NCI-H510A treated with DMSO at 0.1 percent for 48 hours (cell line): ENCODE measurements around the gene BCAS3.

Experiments
- DNase-seq: peaks from one replicate; lab custom pipeline; 2025; lab: John Stamatoyannopoulos, UW

Gene BCAS3

GRCh38 chr17:61289408-61290385, 612.0 kb downstream of the BCAS3 start:
- no peak for DNase-seq

GRCh38 chr17:61291451-61292285, 614.0 kb downstream of the BCAS3 start:
- no peak for DNase-seq

GRCh38 chr17:61294286-61294685, 616.6 kb downstream of the BCAS3 start:
- no peak for DNase-seq

- DNase-seq = no peak
Observed at GRCh38 chr17:61294777-61295176, 617.1 kb downstream of the BCAS3 start.

DNA sequence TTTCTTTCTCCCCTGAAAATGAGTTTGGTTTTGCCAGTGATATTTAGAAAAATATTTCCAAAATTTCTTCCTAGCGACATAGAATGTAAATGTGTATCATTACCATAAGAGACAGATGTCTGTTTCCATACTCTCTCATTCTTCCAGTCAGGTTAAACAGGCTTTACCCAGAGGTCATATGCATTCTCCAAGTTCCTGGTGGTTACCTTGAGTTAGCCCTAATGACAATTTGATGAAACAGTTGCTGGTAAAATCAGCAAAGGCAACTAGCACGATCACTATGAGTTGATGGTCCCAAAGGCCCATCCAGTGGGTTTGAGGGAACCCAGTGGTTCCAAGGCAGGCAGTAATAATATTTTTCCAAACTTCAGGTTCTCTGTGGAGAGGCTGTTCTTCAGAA, 618.4 kb downstream of the BCAS3 start:
- no peak for DNase-seq

- DNase-seq = no peak
Observed at GRCh38 chr17:61299517-61300513, 622.2 kb downstream of the BCAS3 start.

GRCh38 chr17:61302953-61303816, 625.5 kb downstream of the BCAS3 start:
- no peak for DNase-seq

- no peak for DNase-seq
Observed at GRCh38 chr17:61303817-61304096, 626.1 kb downstream of the BCAS3 start.

DNA sequence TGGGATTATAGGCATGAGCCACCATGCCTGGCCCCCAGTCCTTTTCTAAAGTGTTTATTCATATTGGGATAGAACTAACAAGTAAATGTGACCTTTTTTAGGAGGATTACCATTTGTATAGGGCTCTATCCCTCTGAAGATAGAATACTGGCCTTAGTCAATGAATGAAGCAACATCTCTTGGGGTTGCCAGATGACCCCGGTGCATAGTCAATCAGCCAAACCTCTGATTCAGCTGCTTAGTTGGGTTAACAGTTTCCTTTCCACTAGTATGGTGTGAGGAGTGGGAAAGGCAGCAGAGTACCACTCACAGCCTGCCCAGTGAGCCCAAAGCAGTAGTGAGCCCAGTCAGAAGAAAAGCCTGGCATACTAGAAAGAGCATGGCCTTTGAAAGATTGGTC, 627.4 kb downstream of the BCAS3 start:
- DNase-seq = no peak

- no peak for DNase-seq
Observed at GRCh38 chr17:61306003-61306402, 628.4 kb downstream of the BCAS3 start.

DNA sequence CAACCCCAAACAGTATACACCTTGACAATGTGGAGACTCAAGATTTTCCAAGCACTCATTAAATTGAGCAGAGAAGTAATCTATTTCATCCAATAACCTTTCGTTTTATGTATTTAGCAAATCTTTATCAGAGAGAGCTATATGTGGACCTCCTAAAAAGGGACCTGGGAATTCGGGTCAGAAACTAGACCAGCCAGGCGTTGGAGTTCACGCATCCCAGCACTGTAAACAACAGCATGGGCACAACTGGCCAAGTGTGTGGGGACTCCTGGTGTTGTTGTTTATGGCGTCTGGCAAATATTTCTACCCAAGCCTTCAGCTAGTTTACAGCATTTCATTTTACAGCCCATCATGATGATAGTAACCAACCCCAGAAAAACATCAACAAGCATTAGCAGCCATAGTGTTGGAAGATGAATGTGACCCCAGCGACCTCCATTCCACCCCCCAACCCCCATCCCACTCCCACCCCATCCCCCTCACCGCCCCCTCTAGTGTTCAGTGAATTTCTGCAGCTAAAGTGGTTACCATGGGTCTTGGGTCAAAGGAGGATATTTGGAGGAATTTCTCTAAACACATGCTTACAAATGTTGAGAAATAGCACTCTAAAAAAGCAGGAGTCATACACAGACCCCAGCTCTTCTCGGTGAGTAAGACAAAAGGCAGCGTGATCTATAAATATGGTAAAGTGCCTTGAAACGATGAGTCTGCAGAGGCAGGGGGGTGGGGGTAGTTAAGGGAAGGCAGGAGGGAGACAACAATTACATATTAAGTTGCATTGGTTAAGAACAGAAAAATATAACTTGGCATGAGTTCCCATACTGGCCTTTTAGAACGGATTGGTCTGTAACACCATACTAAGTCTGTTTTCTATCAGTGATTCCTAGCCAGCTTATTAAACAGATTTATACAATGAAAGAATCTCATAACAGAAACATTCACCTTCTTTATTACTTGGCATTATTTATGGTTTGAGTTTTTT, 630.5 kb downstream of the BCAS3 start:
- no peak for DNase-seq

DNA sequence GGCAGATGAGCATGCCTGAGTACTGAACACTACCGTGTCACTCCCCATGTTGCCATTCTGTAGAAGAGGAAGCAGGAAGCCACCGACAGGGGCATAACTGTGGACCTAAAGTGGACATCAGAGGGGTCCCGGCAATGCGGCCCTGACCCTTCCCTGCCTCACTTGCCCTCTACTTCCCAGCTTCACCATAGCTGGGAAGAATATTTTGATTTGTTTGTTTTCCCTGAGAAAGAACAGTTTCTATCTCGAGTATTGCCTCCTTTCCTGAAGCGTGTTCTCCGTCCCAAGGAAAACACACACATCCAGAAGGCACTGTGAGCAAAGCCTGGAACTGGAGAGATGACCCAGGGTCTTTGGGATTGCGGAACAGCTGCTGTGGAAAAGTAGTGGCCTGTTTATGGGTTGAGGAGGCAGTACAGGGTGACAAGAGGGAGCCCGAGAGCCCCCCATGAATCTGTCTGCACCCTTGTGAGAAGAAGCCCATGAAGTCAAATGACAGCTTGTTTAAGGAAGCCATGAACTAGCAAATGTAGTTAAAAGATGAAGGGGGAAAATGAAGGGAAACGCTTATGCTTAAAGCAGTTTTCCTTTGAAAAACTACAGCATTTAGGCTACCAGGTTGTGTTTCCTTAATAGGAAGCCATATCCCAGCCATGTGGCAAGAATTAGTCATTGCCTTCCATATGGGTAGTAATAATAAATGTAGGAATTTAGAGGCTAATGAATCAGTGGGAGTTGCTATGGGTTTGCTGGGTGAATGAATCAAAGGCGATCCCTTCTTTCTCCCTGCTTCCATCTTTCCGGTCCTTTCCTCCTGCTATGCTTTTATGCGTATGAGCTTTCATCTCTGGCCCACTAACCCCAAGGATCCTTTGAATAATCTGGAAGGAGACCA, 632.0 kb downstream of the BCAS3 start:
- DNase-seq = no peak

DNA sequence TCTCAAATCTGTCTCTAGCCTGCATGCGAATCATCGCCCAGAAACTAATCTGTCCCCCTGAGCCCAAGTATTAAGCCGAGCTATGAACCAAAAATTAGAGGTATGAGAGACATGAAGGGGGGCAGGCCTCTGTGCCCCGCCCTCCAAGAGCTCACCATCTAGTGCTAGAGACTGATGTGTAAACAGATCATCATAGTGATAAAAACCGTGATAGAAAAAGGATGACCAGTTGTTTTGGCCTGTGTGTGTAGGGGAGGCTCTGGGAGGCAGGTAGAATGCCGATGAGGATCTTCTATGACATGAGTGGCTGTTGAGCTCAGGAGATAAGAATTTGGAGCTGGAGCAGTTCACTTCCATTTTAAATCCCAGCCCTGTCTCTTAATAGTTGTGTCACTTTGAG, 632.9 kb downstream of the BCAS3 start:
- no peak for DNase-seq

GRCh38 chr17:61312406-61313295, 635.0 kb downstream of the BCAS3 start:
- DNase-seq = no peak

GRCh38 chr17:61313461-61314326, 636.0 kb downstream of the BCAS3 start:
- DNase-seq = no peak

GRCh38 chr17:61314368-61315078, 636.9 kb downstream of the BCAS3 start:
- no peak for DNase-seq
